HG02840 (cell line): Measurements from ENCODE around the gene MYL1.

Experiments
- ATAC-seq: cut with Tn5 transposase; IDR thresholded peaks from one replicate; pipeline ENCODE4 v1.9.1; 2021; ENCODE audit warnings: mild to moderate bottlenecking, moderate library complexity, moderate number of reproducible peaks; ENCODE audit not compliant: unreplicated experiment, low FRiP score

Gene MYL1

GRCh38 chr2:210269148-210269547 is 45.8 kb downstream of the MYL1 start:
- ATAC-seq, result no peak

GRCh38 chr2:210268281-210268680 is 46.7 kb downstream of the MYL1 start:
- no peak for ATAC-seq

- no peak for ATAC-seq
These were observed 47.3 kb downstream of the MYL1 start for GRCh38 chr2:210267698-210268097.

- no peak for ATAC-seq
These were observed 50.7 kb downstream of the MYL1 start for GRCh38 chr2:210264282-210264681.

- ATAC-seq, result no peak
These were observed 51.1 kb downstream of the MYL1 start for GRCh38 chr2:210263841-210264240.

- no peak for ATAC-seq
These were observed 52.9 kb downstream of the MYL1 start for GRCh38 chr2:210262036-210262435.

GRCh38 chr2:210259687-210260086 is 55.3 kb downstream of the MYL1 start:
- ATAC-seq, result no peak

GRCh38 chr2:210252699-210253606 is 62.0 kb downstream of the MYL1 start:
- no peak for ATAC-seq

GRCh38 chr2:210250622-210251021 is 64.4 kb downstream of the MYL1 start:
- ATAC-seq, result no peak
